GM12892 (cell line): ENCODE results near the gene PROZ.

Source experiments
- POLR2A ChIP-seq: IDR thresholded peaks from 2 replicates; pipeline ENCODE4 v1.6.1; 2011; ENCODE audit warnings: low read depth, low read length, control low read depth
- TAF1 ChIP-seq: IDR thresholded peaks from 2 replicates; pipeline ENCODE4 v1.6.1; 2011; ENCODE audit warnings: low read depth, mild to moderate bottlenecking, control low read depth, low read length, borderline replicate concordance

DNA sequence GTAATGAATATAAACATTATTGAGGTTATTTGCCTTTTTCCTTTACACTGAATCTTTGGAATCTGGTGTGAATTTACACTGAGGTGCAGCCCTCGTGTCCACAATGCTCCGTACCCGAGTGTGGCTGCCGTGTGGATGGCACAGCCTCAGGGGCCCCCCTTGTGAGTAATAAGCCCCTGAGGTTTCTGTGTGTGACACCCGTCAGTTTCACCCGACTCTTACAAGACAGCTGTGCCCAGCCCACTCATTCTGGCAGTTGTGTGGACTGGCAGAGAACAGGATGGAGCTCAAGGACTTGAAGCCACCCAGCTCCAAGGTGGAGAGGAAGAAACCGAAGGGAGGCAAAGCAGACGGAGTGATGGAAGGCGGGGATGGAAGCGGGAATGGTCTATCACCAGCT lies 7.8 kb downstream of the PROZ start:
- TF ChIP-seq POLR2A (no peak), TAF1 (no peak)
